GM21360 (cell line): ENCODE measurements around the gene LYRM2.

Source experiments
- ATAC-seq: cut with Tn5 transposase; IDR thresholded peaks from one replicate; pipeline ENCODE4 v1.9.1; 2021; ENCODE audit warnings: mild to moderate bottlenecking, moderate library complexity; ENCODE audit not compliant: unreplicated experiment

Gene LYRM2

GRCh38 chr6:89562093-89562973, 76.2 kb downstream of the LYRM2 start:
- no peak for ATAC-seq

GRCh38 chr6:89559487-89559886, 79.1 kb downstream of the LYRM2 start:
- no peak for ATAC-seq

GRCh38 chr6:89555806-89556205, 82.7 kb downstream of the LYRM2 start:
- no peak for ATAC-seq

DNA sequence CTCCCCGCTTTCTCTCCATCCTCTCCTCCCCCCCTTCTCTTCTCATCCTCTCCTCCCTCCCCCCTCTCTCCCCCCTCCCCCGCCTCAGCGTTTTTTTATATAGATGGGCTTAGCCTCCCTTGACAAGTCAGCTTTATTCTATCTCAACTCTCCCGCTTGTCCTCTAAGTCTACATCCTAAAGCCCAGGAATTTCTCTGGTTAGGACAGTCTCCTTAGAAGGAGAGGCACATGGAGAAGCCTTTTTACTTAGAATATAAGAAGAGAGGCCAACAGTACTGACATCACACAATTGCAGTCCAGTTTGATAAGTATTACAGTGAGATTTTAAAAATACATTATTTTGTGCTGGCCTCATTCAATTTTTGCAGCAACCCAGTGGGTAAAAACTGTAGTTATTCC, 83.5 kb downstream of the LYRM2 start:
- no peak for ATAC-seq

- ATAC-seq = no peak
These were observed 84.4 kb downstream of the LYRM2 start for GRCh38 chr6:89554106-89554505.

GRCh38 chr6:89553431-89553830, 85.1 kb downstream of the LYRM2 start:
- ATAC-seq = no peak

DNA sequence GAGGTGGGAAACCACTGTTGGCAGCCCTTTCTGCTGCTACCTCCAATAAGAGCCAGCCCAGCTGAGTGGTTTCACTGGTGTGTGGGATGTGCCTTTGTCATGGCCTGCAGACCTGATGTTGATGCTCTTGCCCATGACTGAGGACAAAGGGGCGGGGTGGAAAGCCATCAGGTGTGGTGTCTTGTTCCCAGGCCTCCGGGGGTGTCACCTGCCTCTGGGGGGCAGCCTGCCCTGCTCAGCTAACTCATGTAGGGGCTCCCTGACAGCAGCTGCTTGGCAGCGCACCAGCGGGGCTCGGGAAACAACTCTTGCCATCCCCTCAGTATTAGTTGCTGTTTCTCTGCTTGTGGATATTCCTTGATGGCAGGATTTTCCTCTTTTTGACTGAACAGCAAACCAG, 91.3 kb downstream of the LYRM2 start:
- no peak for ATAC-seq

GRCh38 chr6:89542866-89543265, 95.7 kb downstream of the LYRM2 start:
- no peak for ATAC-seq

DNA sequence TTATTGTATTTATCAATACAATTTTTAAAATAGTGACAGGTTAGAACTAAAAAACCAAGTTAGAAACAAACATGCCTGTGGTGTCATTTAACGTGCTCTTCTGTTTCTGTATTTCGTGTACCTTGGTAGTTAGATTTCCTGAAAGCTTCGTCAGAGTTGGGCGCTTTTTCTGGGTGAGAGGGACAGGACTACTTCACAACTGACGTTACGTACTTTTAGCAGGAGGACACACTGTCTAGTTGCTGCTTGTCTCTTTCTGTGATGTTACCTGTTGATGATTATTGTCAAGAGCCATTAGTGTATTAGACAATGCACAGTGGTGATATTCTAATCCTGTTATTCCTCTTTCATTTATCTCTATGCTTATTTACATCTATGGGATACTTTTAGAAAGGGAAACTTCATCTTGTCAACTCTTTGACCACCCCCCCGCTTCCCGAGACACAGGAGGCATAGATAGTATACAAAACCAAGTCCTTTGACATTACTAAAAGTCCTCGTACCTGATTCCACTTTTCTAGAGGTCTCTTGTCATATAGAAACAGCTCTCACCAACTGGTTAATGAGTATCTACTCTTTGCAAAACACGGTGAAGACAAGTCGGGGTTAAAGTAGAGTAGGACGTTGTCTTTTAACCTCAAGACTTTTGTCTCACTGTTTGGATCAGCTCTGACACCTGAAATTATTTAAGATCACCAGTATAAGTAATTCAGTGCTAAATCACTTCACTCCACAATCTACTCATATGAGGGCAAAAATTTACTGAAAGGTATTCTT, 96.3 kb downstream of the LYRM2 start:
- no peak for ATAC-seq

DNA sequence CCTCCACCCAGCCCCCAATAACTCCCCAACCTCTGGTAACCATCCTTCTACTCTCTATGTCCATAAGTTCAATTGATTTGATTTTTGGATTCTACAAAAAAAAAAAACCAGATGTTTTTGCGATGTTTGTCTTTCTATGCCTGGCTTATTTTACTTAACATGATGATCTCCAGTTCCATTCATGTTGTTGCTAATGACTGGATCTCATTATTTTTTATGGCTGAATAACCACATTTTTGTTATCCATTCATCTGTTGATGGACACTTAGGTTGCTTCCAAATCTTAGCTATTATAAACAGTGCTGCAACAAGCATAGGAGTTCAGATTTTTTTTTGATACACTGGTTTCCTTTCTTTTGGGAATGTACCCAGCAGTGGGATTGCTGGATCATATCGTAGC, 98.8 kb downstream of the LYRM2 start:
- no peak for ATAC-seq

- no peak for ATAC-seq
These were observed 102.3 kb downstream of the LYRM2 start for GRCh38 chr6:89536231-89536630.

- no peak for ATAC-seq
These were observed 107.6 kb downstream of the LYRM2 start for GRCh38 chr6:89530982-89531381.

GRCh38 chr6:89528866-89529265, 109.7 kb downstream of the LYRM2 start:
- no peak for ATAC-seq

GRCh38 chr6:89527634-89528033, 110.9 kb downstream of the LYRM2 start:
- ATAC-seq = no peak

DNA sequence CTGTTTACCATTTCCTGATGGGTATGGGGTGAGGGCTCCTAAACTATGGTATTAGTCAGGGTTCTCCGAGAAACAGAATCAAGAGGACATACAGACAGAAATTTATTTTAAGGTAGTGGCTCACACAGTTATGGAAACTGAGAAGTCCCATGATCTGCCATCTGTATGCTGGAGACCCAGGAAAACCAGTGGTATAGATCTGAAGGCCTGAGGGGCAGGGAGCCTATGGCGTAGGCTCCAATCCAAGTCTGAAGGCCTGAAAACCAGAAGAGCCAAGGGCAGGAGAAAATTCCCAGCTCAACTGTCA, 112.0 kb downstream of the LYRM2 start:
- ATAC-seq = no peak

GRCh38 chr6:89525786-89526562, 112.6 kb downstream of the LYRM2 start:
- ATAC-seq = no peak

DNA sequence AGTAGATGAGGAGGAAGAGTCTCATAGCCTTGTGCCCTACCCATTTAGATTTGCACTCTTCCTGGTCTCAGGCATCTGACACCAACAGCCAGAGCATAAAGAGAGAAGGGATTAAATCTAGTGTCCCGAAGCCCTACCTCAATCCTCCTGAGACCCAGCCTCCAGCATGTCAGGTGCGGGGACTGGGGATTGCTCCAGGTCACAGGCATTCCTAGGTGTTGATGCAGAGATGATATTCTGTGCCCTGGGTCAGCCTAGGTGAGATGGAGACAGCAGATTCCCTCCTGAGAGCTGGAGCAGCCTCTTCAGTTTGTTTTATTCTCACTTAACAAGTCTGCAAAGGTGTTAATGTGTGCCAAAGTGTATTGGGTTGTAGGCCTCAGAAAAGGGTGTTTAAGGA, 115.8 kb downstream of the LYRM2 start:
- no peak for ATAC-seq

GRCh38 chr6:89520736-89521135, 117.8 kb downstream of the LYRM2 start:
- no peak for ATAC-seq

DNA sequence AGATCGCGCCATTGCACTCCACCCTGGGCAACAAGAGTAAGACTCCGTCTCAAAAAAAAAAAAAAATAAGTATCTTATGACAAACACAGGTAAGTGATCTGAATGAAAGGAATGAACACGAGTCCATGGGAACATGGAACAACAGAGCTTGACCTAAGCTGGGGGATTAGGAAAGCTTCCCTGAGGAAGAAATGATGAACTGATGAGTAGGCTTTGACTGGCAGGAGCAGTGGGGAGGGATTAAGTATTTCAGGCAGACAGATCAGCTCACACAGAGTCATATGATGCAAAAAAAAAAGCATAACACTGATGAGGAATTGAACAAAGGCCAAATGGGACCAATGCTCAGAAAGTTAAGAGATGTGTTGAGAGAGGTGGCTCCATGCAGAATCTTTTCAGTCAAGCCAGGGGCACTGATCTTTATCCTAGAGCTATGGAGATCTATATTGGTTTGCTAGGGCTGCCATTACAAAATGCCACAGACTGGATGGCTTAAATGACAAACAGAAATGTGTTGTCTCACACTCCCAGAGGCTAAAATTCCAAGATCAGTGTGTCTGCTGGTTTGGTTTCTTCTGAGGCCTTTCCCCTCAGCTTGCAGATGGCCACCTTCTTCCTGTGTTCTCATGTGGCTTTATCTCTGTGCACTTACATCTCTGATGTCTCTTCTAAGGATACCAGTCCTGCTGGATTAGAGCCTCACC, 120.0 kb downstream of the LYRM2 start:
- ATAC-seq = no peak
